SK-N-SH (cell line): Measurements from ENCODE around the gene ZNF540. TPM values are rescaled to one million over a fixed set of nuclear protein-coding genes. Genes with fewer than 3 reads are reported as not detected.
A peak's percentile ranks its signal among the peaks of the same experiment; 100 is the strongest.

Experiments used
- CTCF ChIA-PET: fragments of 300-600, 350-600 bp; formaldehyde crosslinking; extraction: SDS; loops from one replicate; lab custom pipeline; 2021; lab: Yijun Ruan, JAX
- POLR2A ChIA-PET: fragments of 350-600 bp; sonication (Branson Sonifier 250); formaldehyde crosslinking; extraction: SDS; loops from one replicate; lab custom pipeline; 2020; ENCODE audit warnings: antibody characterized with exemption, inconsistent platforms; lab: Yijun Ruan, JAX
- DNase-seq: peaks from one replicate; pipeline ENCODE4 v3.0.0; 2012
- H2AFZ ChIP-seq: fragments of 200-600 bp; sonication (generic); 2 replicates; pipeline ENCODE4 v1.8.1; 2016; ENCODE audit warnings: antibody characterized with exemption, mild to moderate bottlenecking, low read depth
- H3F3A ChIP-seq: fragments of 200-600 bp; sonication (generic); replicated peaks from 2 replicates; pipeline ENCODE3; 2016; ENCODE audit warnings: antibody characterized with exemption, mild to moderate bottlenecking; ENCODE audit not compliant: insufficient read depth
- H3K27ac ChIP-seq, 2 experiments: fragments of 200-500 bp in 1 of 2; fragments of 200-600 bp in 1 of 2; sonication (Bioruptor generic) in 1 of 2; sonication (generic), shearing (Covaris generic) in 1 of 2; 2 replicates each; pipeline versions ENCODE4 v1.5.1 to v1.6.1; 2014 to 2016; ENCODE audit warnings: low read depth in 2 of 2, inconsistent platforms in 1 of 2, low read length in 1 of 2, mild to moderate bottlenecking in 1 of 2, mixed read lengths in 1 of 2
- H3K27me3 ChIP-seq: fragments of 200-600 bp; sonication (generic), shearing (Covaris generic); 2 replicates; pipeline ENCODE4 v1.6.1; 2016; ENCODE audit warnings: mixed run types; ENCODE audit not compliant: insufficient read depth
- H3K36me3 ChIP-seq, 2 experiments: fragments of 200-500 bp in 1 of 2; fragments of 200-600 bp in 1 of 2; sonication (Bioruptor generic) in 1 of 2; sonication (generic) in 1 of 2; replicated peaks in 1 of 2; 2 replicates each; pipeline versions ENCODE3 to v1.5.1; 2014 to 2016; ENCODE audit warnings: low read length in 1 of 2, mild to moderate bottlenecking in 1 of 2; ENCODE audit not compliant: insufficient read depth in 2 of 2, control insufficient read depth in 1 of 2
- H3K4me1 ChIP-seq, 2 experiments: fragments of 200-500 bp in 1 of 2; fragments of 200-600 bp in 1 of 2; sonication (Bioruptor generic) in 1 of 2; sonication (generic), shearing (Covaris generic) in 1 of 2; 2 replicates each; pipeline versions ENCODE4 v1.5.1 to v1.6.1; 2014 to 2016; ENCODE audit warnings: low read depth in 1 of 2, low read length in 1 of 2, mixed run types in 1 of 2; ENCODE audit not compliant: insufficient read depth in 2 of 2, control insufficient read depth in 1 of 2
- H3K4me2 ChIP-seq: fragments of 200-600 bp; sonication (generic), shearing (Covaris generic); 2 replicates; pipeline ENCODE4 v1.6.1; 2017; ENCODE audit warnings: mixed run types
- H3K4me3 ChIP-seq, 2 experiments: fragments of 200-500 bp in 1 of 2; fragments of 200-600 bp in 1 of 2; sonication (Bioruptor generic) in 1 of 2; sonication (generic), shearing (Covaris generic) in 1 of 2; 2 replicates each; pipeline versions ENCODE4 v1.5.1 to v1.8.1; 2014 to 2016; ENCODE audit warnings: low read depth in 2 of 2, inconsistent platforms in 1 of 2, low read length in 1 of 2, mild to moderate bottlenecking in 1 of 2, mixed read lengths in 1 of 2, moderate library complexity in 1 of 2
- H3K79me2 ChIP-seq: fragments of 200-600 bp; sonication (generic); 2 replicates; pipeline ENCODE4 v1.8.1; 2017; ENCODE audit warnings: mild to moderate bottlenecking; ENCODE audit not compliant: insufficient read depth
- H3K9ac ChIP-seq: fragments of 200-600 bp; sonication (generic); 2 replicates; pipeline ENCODE4 v1.6.1; 2017; ENCODE audit warnings: mixed run types
- H3K9me2 ChIP-seq: fragments of 200-600 bp; sonication (generic); 2 replicates; pipeline ENCODE4 v1.6.1; 2017; ENCODE audit warnings: mixed run types
- H3K9me3 ChIP-seq: fragments of 200-600 bp; sonication (generic); 2 replicates; pipeline ENCODE4 v1.6.1; 2017; ENCODE audit warnings: mixed run types, mild to moderate bottlenecking, moderate library complexity
- H4K20me1 ChIP-seq: fragments of 200-600 bp; sonication (generic); 2 replicates; pipeline ENCODE4 v1.6.1; 2017; ENCODE audit warnings: mild to moderate bottlenecking, mixed run types; ENCODE audit not compliant: insufficient read depth
- CHD2 ChIP-seq: fragments of 150-350 bp; IDR thresholded peaks from 2 replicates; pipeline ENCODE4 v1.6.1; 2018; ENCODE audit warnings: low read length; ENCODE audit not compliant: partially characterized antibody
- ELF1 ChIP-seq: IDR thresholded peaks from 2 replicates; pipeline ENCODE4 v1.4.0; 2012
- FOXJ3 ChIP-seq: sonication (generic); formaldehyde crosslinking; IDR thresholded peaks from 2 replicates; pipeline ENCODE4 v1.5.1; 2020; ENCODE audit warnings: mild to moderate bottlenecking, missing genetic modification reagents
- FOXM1 ChIP-seq: IDR thresholded peaks from 2 replicates; pipeline ENCODE4 v1.4.0; 2012; ENCODE audit warnings: low read depth, mild to moderate bottlenecking
- JUND ChIP-seq: IDR thresholded peaks from 2 replicates; pipeline ENCODE4 v1.4.0; 2012
- MEF2A ChIP-seq: IDR thresholded peaks from 2 replicates; pipeline ENCODE4 v1.4.0; 2012; ENCODE audit warnings: low read depth, borderline replicate concordance
- MXI1 ChIP-seq: IDR thresholded peaks from 2 replicates; pipeline ENCODE4 v1.6.1; 2012; ENCODE audit warnings: mild to moderate bottlenecking, low read depth, low read length, improper control_type of control experiment
- NRF1 ChIP-seq: IDR thresholded peaks from 2 replicates; pipeline ENCODE4 v1.6.1; 2012; ENCODE audit warnings: low read depth, mild to moderate bottlenecking, low read length
- POLR2AphosphoS5 ChIP-seq: IDR thresholded peaks from 2 replicates; pipeline ENCODE4 v1.6.1; 2012; ENCODE audit warnings: low read depth, low read length
- RAD21 ChIP-seq: IDR thresholded peaks from 2 replicates; pipeline ENCODE4 v1.6.1; 2012; ENCODE audit warnings: mild to moderate bottlenecking, low read length
- RCOR1 ChIP-seq: fragments of 150-350 bp; IDR thresholded peaks from 2 replicates; pipeline ENCODE4 v1.6.1; 2017; ENCODE audit warnings: antibody characterized with exemption, low read length
- SMC3 ChIP-seq: IDR thresholded peaks from 2 replicates; pipeline ENCODE4 v1.6.1; 2012; ENCODE audit warnings: low read depth, low read length, improper control_type of control experiment
- TCF12 ChIP-seq: IDR thresholded peaks from 2 replicates; pipeline ENCODE4 v1.4.0; 2012
- YY1 ChIP-seq: IDR thresholded peaks from 2 replicates; pipeline ENCODE4 v1.4.0; 2012; ENCODE audit warnings: low read depth, mild to moderate bottlenecking
- WGBS: methylation state at CpG from one replicate; pipeline ENCODE4 v1.1.6; 2017; ENCODE audit warnings: low lambda C conversion rate; 5-methylcytosine and 5-hydroxymethylcytosine counted together
- polyA plus RNA-seq, 3 experiments: library from polyadenylated mRNA; depleted of rRNA; stranded (reverse); fragments of >200 nt; gene quantifications; 2 replicates each; pipeline ENCODE4 v1.2.3, GENCODE V29; 2012
- TF ChIP-seq, protein P1 (sequence below): fragments of 200-600 bp; sonication (generic); IDR thresholded peaks from 2 replicates; pipeline ENCODE4 v1.6.1; 2017; ENCODE audit warnings: antibody characterized with exemption, mild to moderate bottlenecking, moderate library complexity
- TF ChIP-seq, protein P2 (sequence below): fragments of 150-350 bp; IDR thresholded peaks from 2 replicates; pipeline ENCODE4 v1.6.1; 2017; ENCODE audit warnings: antibody characterized with exemption, low read length, low read depth, borderline replicate concordance
- TF ChIP-seq, protein P3 (sequence below): fragments of 150-350 bp; IDR thresholded peaks from 2 replicates; pipeline ENCODE4 v1.6.1; 2016; ENCODE audit warnings: mild to moderate bottlenecking, low read depth, low read length
- TF ChIP-seq, protein P4 (sequence below): IDR thresholded peaks from 2 replicates; pipeline ENCODE4 v1.4.0; 2012; ENCODE audit warnings: low read depth

ZNF540 gene
- polyA plus RNA-seq, 1 of the 3 experiments (the other 2 are of a cell fraction) = 0.08 TPM

DNA sequence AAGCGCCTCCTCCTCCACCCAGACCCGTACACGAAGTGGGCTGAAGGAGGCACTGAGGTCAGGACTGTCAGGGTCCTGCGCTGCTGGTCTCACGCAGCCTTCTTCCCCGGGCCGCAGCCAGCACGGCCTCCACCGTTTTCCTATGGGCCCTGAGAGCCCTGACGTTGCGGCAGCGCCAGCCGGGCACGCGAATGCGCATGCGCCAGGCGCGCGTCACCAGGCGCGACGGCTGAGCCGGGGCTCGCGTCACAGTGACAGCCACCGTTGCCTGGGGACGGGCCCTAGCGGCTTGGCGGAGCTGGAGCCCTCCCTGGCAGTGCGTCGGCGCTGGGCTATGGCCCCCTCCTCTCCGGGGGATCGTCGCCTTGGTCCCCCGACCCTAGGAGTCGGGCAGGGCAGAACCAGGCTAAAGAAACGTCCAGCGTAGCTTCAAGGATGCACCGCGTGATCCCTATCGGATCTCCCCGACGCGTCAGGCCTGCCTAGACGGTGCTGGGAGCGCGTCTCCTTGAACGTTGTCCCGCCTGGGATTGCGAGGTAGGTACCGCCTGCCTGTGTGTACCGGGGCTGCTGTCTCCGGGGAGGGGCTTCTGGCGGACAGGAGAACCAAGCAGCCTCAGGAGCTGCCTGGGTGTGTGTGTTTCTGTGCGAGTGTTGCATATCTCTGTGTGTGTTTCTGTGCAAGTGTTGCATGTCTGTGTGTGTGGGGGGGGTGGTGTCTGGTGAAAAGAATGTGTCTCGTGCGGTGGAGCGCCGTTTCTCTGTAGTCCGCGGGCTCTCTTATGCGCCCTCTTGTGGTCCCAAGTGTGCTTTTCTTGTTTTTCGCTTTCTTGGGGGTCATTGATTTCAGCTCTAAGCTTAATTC lies 43.3 kb upstream of the ZNF540 start:
- peak overlapping the region; percentile 52 to 60 for H3K4me3 ChIP-seq
- POLR2A ChIA-PET = interaction anchor here (1.0 to 1.2 kb wide), 2 partner anchors 45 to 228 kb away, joined by 3 to 4 read pairs; partner anchors contain the start of genes ZNF573 and ZNF793
- DNase-seq = peak; percentile 95
- H3K9me2 ChIP-seq = no peaks in the 10 kb centered on the region
- TF ChIP-seq, protein P1, sequence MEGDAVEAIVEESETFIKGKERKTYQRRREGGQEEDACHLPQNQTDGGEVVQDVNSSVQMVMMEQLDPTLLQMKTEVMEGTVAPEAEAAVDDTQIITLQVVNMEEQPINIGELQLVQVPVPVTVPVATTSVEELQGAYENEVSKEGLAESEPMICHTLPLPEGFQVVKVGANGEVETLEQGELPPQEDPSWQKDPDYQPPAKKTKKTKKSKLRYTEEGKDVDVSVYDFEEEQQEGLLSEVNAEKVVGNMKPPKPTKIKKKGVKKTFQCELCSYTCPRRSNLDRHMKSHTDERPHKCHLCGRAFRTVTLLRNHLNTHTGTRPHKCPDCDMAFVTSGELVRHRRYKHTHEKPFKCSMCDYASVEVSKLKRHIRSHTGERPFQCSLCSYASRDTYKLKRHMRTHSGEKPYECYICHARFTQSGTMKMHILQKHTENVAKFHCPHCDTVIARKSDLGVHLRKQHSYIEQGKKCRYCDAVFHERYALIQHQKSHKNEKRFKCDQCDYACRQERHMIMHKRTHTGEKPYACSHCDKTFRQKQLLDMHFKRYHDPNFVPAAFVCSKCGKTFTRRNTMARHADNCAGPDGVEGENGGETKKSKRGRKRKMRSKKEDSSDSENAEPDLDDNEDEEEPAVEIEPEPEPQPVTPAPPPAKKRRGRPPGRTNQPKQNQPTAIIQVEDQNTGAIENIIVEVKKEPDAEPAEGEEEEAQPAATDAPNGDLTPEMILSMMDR = peak; percentile 48; the same call in 1 of the 2 replicates
- TF ChIP-seq SMC3 (peak; percentile 39; the same call in 1 of the 2 replicates), NRF1 (peak; percentile 67), POLR2AphosphoS5 (no peak), TCF12 (no peak), ELF1 (no peak), MXI1 (peak; percentile 46; the same call in 1 of the 2 replicates), JUND (no peak), YY1 (no peak), RCOR1 (no peak), CHD2 (peak; percentile 22), MEF2A (no peak), FOXM1 (no peak), FOXJ3 (CRISPR knock-in tag) (no peak), RAD21 (peak; percentile 44)
- TF ChIP-seq, protein P2, sequence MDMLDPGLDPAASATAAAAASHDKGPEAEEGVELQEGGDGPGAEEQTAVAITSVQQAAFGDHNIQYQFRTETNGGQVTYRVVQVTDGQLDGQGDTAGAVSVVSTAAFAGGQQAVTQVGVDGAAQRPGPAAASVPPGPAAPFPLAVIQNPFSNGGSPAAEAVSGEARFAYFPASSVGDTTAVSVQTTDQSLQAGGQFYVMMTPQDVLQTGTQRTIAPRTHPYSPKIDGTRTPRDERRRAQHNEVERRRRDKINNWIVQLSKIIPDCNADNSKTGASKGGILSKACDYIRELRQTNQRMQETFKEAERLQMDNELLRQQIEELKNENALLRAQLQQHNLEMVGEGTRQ = no peak
- TF ChIP-seq, protein P3, sequence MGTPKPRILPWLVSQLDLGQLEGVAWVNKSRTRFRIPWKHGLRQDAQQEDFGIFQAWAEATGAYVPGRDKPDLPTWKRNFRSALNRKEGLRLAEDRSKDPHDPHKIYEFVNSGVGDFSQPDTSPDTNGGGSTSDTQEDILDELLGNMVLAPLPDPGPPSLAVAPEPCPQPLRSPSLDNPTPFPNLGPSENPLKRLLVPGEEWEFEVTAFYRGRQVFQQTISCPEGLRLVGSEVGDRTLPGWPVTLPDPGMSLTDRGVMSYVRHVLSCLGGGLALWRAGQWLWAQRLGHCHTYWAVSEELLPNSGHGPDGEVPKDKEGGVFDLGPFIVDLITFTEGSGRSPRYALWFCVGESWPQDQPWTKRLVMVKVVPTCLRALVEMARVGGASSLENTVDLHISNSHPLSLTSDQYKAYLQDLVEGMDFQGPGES = no peak
- TF ChIP-seq, protein P4, sequence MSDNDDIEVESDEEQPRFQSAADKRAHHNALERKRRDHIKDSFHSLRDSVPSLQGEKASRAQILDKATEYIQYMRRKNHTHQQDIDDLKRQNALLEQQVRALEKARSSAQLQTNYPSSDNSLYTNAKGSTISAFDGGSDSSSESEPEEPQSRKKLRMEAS = no peak
- CTCF ChIA-PET = interaction anchor here (0.6 to 2.9 kb wide), 20 partner anchors 9 to 579 kb away, joined by 3 to 16 read pairs (median 4); partner anchors contain the start of genes ZNF540, ZNF570, ZNF571 and ZNF793
- no peaks in the 10 kb centered on the region for H3F3A ChIP-seq
- no peaks in the 10 kb centered on the region for H3K27me3 ChIP-seq
- 0 out of 2 replicates have a peak, but pooled peaks cover 18% of the 10 kb centered on the region for H3K9me3 ChIP-seq
- no peaks in the 10 kb centered on the region; a peak in 1 of 4 replicates for H3K4me1 ChIP-seq
- peak overlapping the region; percentile 66; the same call in 1 of the 2 replicates for H3K4me2 ChIP-seq
- WGBS = 19% methylated on average over 31 of the region's 65 CpGs
- H3K79me2 ChIP-seq = no peaks in the 10 kb centered on the region
- peak overlapping the region; percentile 79; the same call in 1 of the 2 replicates for H2AFZ ChIP-seq
- H4K20me1 ChIP-seq = no peaks in the 10 kb centered on the region
- H3K27ac ChIP-seq = peak overlapping the region in 1 of 2 experiments; percentile 60; a peak in 1 of 4 replicates
- no peak overlapping the region for H3K9ac ChIP-seq
- peaks cover 0 to 3% of the 10 kb centered on the region in 2 experiments for H3K36me3 ChIP-seq
